Transverse colon (tissue), 4 donors: ENCODE measurements around the gene DNASE1. TPM values are rescaled to one million over a fixed set of nuclear protein-coding genes. Genes with fewer than 3 reads are reported as not detected.

Source experiments
- DNase-seq: peaks from one replicate; pipeline ENCODE4 v3.0.0-alpha.2; 2019
- H3K27ac ChIP-seq, 4 donors: fragments of 200-600 bp; sonication (generic); 2 replicates each; pipeline ENCODE4 v1.5.1; 2016 to 2018; ENCODE audit warnings: inconsistent platforms in 4 of 4
- H3K27me3 ChIP-seq: fragments of 200-600 bp; sonication (generic); 2 replicates; pipeline ENCODE4 v1.5.1; 2017; ENCODE audit warnings: inconsistent platforms
- H3K36me3 ChIP-seq, 4 donors: fragments of 200-600 bp; sonication (generic); 2 replicates each; pipeline ENCODE4 v1.5.1; 2017 to 2019; ENCODE audit warnings: inconsistent platforms in 4 of 4
- H3K4me1 ChIP-seq, 4 donors: fragments of 200-600 bp; sonication (generic); 2 replicates each; pipeline ENCODE4 v1.5.1; 2017 to 2020; ENCODE audit warnings: inconsistent platforms in 4 of 4
- H3K4me3 ChIP-seq, 4 donors: fragments of 200-600 bp; sonication (generic); 1 replicate in 1 of 4; 2 replicates in 3 of 4; pipeline versions ENCODE4 v1.5.1 to v1.6.1; 2017 to 2019; ENCODE audit warnings: inconsistent platforms in 4 of 4
- H3K9me3 ChIP-seq, 2 donors: fragments of 200-600 bp; sonication (generic); 2 replicates each; pipeline ENCODE4 v1.5.1; 2017 to 2019; ENCODE audit warnings: inconsistent platforms in 2 of 2
- EP300 ChIP-seq: sonication (generic); formaldehyde crosslinking; IDR thresholded peaks from one replicate; pipeline ENCODE4 v1.6.1; 2017; ENCODE audit warnings: antibody characterized with exemption, low read depth
- POLR2A ChIP-seq: fragments of 450-650 bp; IDR thresholded peaks from one replicate; pipeline ENCODE4 v1.6.1; 2016; ENCODE audit warnings: antibody characterized with exemption, mild to moderate bottlenecking, moderate library complexity
- POLR2AphosphoS5 ChIP-seq, 3 donors: sonication (generic); formaldehyde crosslinking; IDR thresholded peaks; one replicate each; pipeline ENCODE4 v1.6.1; 2016; ENCODE audit warnings: antibody characterized with exemption in 3 of 3
- WGBS, 2 donors: methylation state at CpG; one replicate each; pipeline ENCODE4 v1.1.5; 2018; ENCODE audit warnings: low coverage in 1 of 2; 5-methylcytosine and 5-hydroxymethylcytosine counted together
- in situ Hi-C, 4 donors: fragments of 200-750 bp; cut with MboI; loops; one replicate each; pipeline versions ENCODE4 v1.15.0 to v1.15.1; 2017; ENCODE audit warnings: low sequenced_read_pairs in 3 of 4, low pct_ligation_motif_present in 1 of 4, low pct_unique_long_range_greater_than_20kb in 1 of 4
- intact Hi-C: fragments of 100-400 bp; cut with DNase I; formaldehyde crosslinking; loops from one replicate; pipeline ENCODE4 v1.15.1; 2023; ENCODE audit warnings: low total_unique reads
- total RNA-seq, 4 donors: library from RNA; depleted of rRNA; stranded (reverse); fragments of >200 nt; gene quantifications; one replicate each; pipeline ENCODE4 v1.1.0, GENCODE V29; 2016
- TF ChIP-seq, protein P1 (sequence below), 5 experiments: fragments of 200-600 bp in 3 of 5; fragments of 450-650 bp in 2 of 5; sonication (generic) in 3 of 5; IDR thresholded peaks; 1 replicate in 2 of 5; 2 replicates in 3 of 5; pipeline ENCODE4 v1.5.1; 2016 to 2017; ENCODE audit warnings: antibody characterized with exemption in 5 of 5, inconsistent platforms in 3 of 5, mild to moderate bottlenecking in 2 of 5, moderate library complexity in 1 of 5

DNASE1 gene
- total RNA-seq, 4 donors from 2014 or later, result 27.3 to 139 (median 36.5) TPM

DNA sequence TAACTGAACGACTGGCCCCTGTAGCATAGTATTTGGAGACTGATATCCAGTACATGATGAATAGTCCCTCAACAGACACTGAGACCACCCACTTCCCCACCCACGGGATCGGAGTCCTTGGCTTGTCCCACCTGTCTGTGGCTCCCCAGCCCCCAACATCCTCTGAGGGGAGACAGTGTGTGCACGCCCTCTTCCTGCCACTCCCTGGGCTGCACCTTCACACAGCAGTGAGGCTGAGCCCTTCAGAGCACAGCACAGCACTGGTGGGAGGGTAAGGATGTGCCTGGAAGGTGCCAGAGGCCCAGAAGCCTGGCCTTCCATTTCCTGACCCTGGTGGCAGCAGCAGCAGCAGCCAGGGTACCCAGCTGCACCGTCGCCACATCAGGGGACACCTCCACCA, 11.0 kb downstream of the DNASE1 start:
- no peak overlapping the region for H3K4me3 ChIP-seq
- no peaks in the 10 kb centered on the region for H3K4me1 ChIP-seq
- no peaks in the 10 kb centered on the region for H3K27me3 ChIP-seq
- intact Hi-C loops (no loop called here), in situ Hi-C loops (no loop called here)
- DNase-seq, result no peak
- 77 to 83% methylated on average over 1 to 6 of the region's 6 CpGs for WGBS, 2 donors
- H3K27ac ChIP-seq, result no peak overlapping the region
- no peak for TF ChIP-seq POLR2AphosphoS5 (IDR thresholded peaks at IDR 0.05)
- TF ChIP-seq, protein P1, sequence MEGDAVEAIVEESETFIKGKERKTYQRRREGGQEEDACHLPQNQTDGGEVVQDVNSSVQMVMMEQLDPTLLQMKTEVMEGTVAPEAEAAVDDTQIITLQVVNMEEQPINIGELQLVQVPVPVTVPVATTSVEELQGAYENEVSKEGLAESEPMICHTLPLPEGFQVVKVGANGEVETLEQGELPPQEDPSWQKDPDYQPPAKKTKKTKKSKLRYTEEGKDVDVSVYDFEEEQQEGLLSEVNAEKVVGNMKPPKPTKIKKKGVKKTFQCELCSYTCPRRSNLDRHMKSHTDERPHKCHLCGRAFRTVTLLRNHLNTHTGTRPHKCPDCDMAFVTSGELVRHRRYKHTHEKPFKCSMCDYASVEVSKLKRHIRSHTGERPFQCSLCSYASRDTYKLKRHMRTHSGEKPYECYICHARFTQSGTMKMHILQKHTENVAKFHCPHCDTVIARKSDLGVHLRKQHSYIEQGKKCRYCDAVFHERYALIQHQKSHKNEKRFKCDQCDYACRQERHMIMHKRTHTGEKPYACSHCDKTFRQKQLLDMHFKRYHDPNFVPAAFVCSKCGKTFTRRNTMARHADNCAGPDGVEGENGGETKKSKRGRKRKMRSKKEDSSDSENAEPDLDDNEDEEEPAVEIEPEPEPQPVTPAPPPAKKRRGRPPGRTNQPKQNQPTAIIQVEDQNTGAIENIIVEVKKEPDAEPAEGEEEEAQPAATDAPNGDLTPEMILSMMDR (IDR thresholded peaks at IDR 0.05), result no peak
- no peak for TF ChIP-seq EP300
- no peak for TF ChIP-seq POLR2A
- H3K36me3 ChIP-seq, result peaks cover 0 to 13% (median 0%) of the 10 kb centered on the region in 4 donors
- no peaks in the 10 kb centered on the region for H3K9me3 ChIP-seq

DNA sequence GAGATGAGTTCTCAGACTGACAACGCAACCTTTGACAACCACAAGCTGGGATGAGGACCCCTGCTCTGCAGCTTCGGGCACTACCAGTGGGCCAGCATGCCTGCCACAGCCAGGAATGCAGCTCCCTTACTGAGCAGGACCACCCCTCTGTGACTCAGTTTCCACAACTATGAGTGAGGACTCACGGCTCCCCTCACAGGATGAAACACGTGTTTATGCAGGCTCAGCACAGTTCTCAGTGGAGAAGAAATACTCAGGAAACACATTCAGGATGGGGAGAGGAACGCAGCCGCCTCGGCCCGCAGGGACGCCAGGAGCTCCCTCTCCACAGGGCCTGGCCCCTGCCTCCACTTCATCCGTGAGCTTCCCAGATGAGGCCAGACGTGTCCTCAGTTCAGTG, 14.1 kb downstream of the DNASE1 start:
- in situ Hi-C loops, result no loop called here
- Histone ChIP-seq H3K9me3 (no peaks in the 10 kb centered on the region), H3K4me3 (no peak overlapping the region), H3K4me1 (no peaks in the 10 kb centered on the region), H3K27ac (no peak overlapping the region), H3K27me3 (no peaks in the 10 kb centered on the region), H3K36me3 (no peaks in the 10 kb centered on the region)
- intact Hi-C loops, result no loop called here
- TF ChIP-seq, protein P1 (IDR thresholded peaks at IDR 0.05), result no peak
- no peak for TF ChIP-seq POLR2AphosphoS5 (IDR thresholded peaks at IDR 0.05)
- no peak for TF ChIP-seq POLR2A
- no peak for TF ChIP-seq EP300
- no peak for DNase-seq
- WGBS, 2 donors, result 83 to 94% methylated on average over 1 to 11 of the region's 11 CpGs

DNA sequence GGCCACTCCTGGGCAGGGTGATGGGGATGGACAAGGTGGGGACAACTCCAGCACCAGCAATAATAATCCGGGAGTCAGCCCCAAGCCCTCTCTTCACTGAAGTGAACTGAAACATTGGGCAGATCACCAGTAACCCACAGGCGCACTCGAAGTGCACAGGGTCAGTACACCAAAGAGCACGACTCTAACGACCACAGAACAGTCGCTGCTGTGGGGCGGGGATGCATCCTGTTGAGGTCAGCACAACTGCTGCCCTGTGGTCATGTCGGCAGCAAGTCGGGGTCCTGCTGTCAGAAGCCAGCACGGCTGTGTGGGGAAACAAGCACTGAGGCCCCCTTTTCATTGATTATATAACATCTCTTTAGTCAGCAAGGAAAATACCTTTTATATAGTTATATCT, 14.6 kb downstream of the DNASE1 start:
- intact Hi-C loops (no loop called here), in situ Hi-C loops (no loop called here)
- H3K4me1 ChIP-seq, result no peaks in the 10 kb centered on the region
- DNase-seq, result no peak
- H3K27me3 ChIP-seq, result no peaks in the 10 kb centered on the region
- no peaks in the 10 kb centered on the region for H3K9me3 ChIP-seq
- WGBS, 2 donors, result 73% methylated on average over 10 of the region's 10 CpGs; no CpG with 5 or more reads in 1 of the 2 donors
- H3K36me3 ChIP-seq, result no peaks in the 10 kb centered on the region
- H3K4me3 ChIP-seq, result no peak overlapping the region
- no peak overlapping the region for H3K27ac ChIP-seq
- no peak for TF ChIP-seq EP300

DNA sequence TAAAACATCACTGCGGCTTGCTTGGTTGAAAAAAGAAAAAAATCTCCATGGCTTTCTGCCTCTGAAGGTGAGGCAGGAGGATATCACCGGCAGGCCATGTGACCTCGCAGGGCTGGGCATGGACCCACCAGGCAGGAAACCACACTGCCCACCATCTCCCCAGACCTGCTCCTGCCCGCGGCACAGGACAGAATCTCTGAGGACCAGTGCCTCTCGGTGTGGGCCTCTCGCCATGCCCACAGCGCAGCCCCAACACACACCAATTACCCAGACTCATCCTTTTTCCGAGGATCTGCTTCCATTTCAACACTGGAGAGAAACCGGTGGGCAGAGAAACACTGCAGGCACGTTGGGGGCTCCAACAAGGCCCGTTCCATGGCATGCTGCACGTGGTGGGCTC, 16.2 kb downstream of the DNASE1 start:
- H3K36me3 ChIP-seq, result peaks cover 0 to 5% (median 0%) of the 10 kb centered on the region in 4 donors
- no peak overlapping the region for H3K27ac ChIP-seq
- H3K27me3 ChIP-seq, result no peaks in the 10 kb centered on the region
- H3K4me3 ChIP-seq, result no peak overlapping the region
- no peaks in the 10 kb centered on the region for H3K4me1 ChIP-seq
- TF ChIP-seq, protein P1 (IDR thresholded peaks at IDR 0.05), result no peak
- no peak for TF ChIP-seq POLR2AphosphoS5 (IDR thresholded peaks at IDR 0.05)
- no peak for TF ChIP-seq EP300
- no peak for TF ChIP-seq POLR2A
- in situ Hi-C loops (no loop called here), intact Hi-C loops (no loop called here)
- DNase-seq, result no peak
- 87 to 100% methylated on average over 1 to 13 of the region's 13 CpGs for WGBS, 2 donors
- no peaks in the 10 kb centered on the region for H3K9me3 ChIP-seq

DNA sequence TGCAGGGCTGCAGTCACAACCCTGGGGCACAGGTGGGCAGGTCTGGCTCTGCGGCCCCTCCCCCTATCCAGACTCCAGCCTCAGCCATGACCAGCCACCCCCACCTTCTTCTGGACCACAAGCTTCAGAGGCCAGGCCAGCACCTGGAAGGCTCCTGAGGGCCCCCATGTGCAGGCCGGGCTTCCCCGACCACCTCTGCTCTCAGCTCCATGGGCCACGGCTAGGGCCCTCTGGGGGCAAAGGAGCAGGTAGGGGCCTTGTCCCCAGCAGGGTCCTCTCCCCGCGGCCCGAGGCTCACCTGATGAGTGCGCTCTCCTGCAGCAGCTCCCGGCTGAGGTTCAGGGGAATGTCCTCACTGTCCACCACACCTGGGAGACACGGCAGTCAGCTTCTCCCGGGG, 16.9 kb downstream of the DNASE1 start:
- no peaks in the 10 kb centered on the region for H3K4me1 ChIP-seq
- TF ChIP-seq EP300 (no peak), POLR2AphosphoS5 (IDR thresholded peaks at IDR 0.05) (no peak), POLR2A (no peak)
- TF ChIP-seq, protein P1 (IDR thresholded peaks at IDR 0.05), result no peak
- intact Hi-C loops (no loop called here), in situ Hi-C loops (no loop called here)
- H3K27ac ChIP-seq, result no peak overlapping the region
- H3K36me3 ChIP-seq, result peaks cover 0 to 5% (median 0%) of the 10 kb centered on the region in 4 donors
- WGBS, 2 donors, result 96% methylated on average over 11 of the region's 11 CpGs; no CpG with 5 or more reads in 1 of the 2 donors
- no peaks in the 10 kb centered on the region for H3K27me3 ChIP-seq
- DNase-seq, result no peak
- H3K4me3 ChIP-seq, result no peak overlapping the region
- H3K9me3 ChIP-seq, result no peaks in the 10 kb centered on the region
